HEK293 (cell line): Measurements from ENCODE around the gene OR6B1.

Experiments
- ZNF10 ChIP-seq: fragments of 450-650 bp; formaldehyde crosslinking; IDR thresholded peaks from 2 replicates; pipeline ENCODE4 v1.5.1; 2017; ENCODE audit warnings: missing biosample characterization, missing genetic modification characterization
- ZNF488 ChIP-seq: fragments of 450-650 bp; formaldehyde crosslinking; IDR thresholded peaks from 2 replicates; pipeline ENCODE4 v1.5.1; 2016; ENCODE audit warnings: missing biosample characterization, missing genetic modification characterization

DNA sequence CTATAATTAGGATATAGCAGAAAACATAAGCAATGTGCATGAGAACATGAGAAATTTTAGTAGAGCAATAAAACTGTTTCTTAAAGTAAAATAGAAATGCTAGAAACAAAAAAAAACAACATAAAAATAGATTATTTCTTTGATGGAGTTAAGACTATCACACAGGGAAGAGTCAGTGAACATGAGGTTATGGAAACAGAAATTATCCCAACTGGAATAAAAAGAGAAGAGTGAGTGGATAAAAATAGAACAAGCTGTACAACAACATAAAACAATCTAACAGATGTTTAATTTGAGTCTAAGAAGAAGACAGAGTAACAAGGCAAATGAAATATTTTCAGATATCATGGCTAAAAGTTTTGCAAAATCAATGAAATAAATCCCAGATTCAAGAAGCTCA, 7.5 kb upstream of the OR6B1 start:
- TF ChIP-seq ZNF10 (tag by site-specific recombination): no peak
- no peak for TF ChIP-seq ZNF488
